MCF 10A (cell line): ENCODE measurements around the gene TXNL4A. TPM values are rescaled to one million over a fixed set of nuclear protein-coding genes. Genes with fewer than 3 reads are reported as not detected.

Experiments used
- BruUV-seq: library from RNA; stranded (reverse); fragments of 400-500 nt; replicated peaks from 2 replicates; lab custom pipeline; 2021; lab: Mats Ljungman, UMichigan
- CTCF ChIA-PET: fragments of 300-600 bp; sonication (Branson Sonifier 250); formaldehyde crosslinking; extraction: SDS; loops from one replicate; lab custom pipeline; 2021; ENCODE audit warnings: antibody characterized with exemption, inconsistent platforms; lab: Yijun Ruan, JAX
- POLR2A ChIA-PET: fragments of 300-600, 350-650 bp; sonication (Branson Sonifier 250); formaldehyde crosslinking; extraction: SDS; loops from one replicate; lab custom pipeline; 2020; ENCODE audit warnings: antibody characterized with exemption, inconsistent platforms; lab: Yijun Ruan, JAX
- DNase-seq: peaks from one replicate; pipeline ENCODE4 v3.0.0-alpha.2; 2018; ENCODE audit not compliant: unreplicated experiment
- H3K27ac Mint-ChIP-seq: one replicate; pipeline ENCODE4 v1.8.0; 2022; ENCODE audit warnings: mild to moderate bottlenecking, low read depth, mixed read lengths; ENCODE audit not compliant: unreplicated experiment
- H3K27me3 Mint-ChIP-seq: one replicate; pipeline ENCODE4 v1.8.0; 2022; ENCODE audit warnings: mixed read lengths; ENCODE audit not compliant: insufficient read depth, unreplicated experiment
- H3K36me3 Mint-ChIP-seq: one replicate; pipeline ENCODE4 v1.8.0; 2022; ENCODE audit warnings: mild to moderate bottlenecking, moderate library complexity, mixed read lengths; ENCODE audit not compliant: insufficient read depth, unreplicated experiment
- H3K4me1 Mint-ChIP-seq: one replicate; pipeline ENCODE4 v1.8.0; 2022; ENCODE audit warnings: mixed read lengths; ENCODE audit not compliant: insufficient read depth, unreplicated experiment
- H3K4me3 Mint-ChIP-seq: one replicate; pipeline ENCODE4 v1.8.0; 2022; ENCODE audit warnings: mild to moderate bottlenecking, moderate library complexity, mixed read lengths; ENCODE audit not compliant: unreplicated experiment
- H3K9me3 Mint-ChIP-seq: one replicate; pipeline ENCODE4 v1.8.0; 2022; ENCODE audit warnings: mixed read lengths; ENCODE audit not compliant: unreplicated experiment
- intact Hi-C: fragments of 100-400 bp; cut with micrococcal nuclease; formaldehyde crosslinking; loops from 2 replicates; pipeline ENCODE4 v1.14.1; 2022
- total RNA-seq: library from RNA; stranded (reverse); gene quantifications from 2 replicates; pipeline ENCODE4 v1.2.3, GENCODE V29; 2022
- TF ChIP-seq, protein P1 (sequence below): fragments of 200-600 bp; IDR thresholded peaks from one replicate; pipeline ENCODE4 v1.8.0; 2022; ENCODE audit warnings: antibody characterized with exemption, mild to moderate bottlenecking; ENCODE audit not compliant: unreplicated experiment

The TXNL4A gene
- total RNA-seq, 1 experiment from 2014 or later, result 207 TPM

DNA sequence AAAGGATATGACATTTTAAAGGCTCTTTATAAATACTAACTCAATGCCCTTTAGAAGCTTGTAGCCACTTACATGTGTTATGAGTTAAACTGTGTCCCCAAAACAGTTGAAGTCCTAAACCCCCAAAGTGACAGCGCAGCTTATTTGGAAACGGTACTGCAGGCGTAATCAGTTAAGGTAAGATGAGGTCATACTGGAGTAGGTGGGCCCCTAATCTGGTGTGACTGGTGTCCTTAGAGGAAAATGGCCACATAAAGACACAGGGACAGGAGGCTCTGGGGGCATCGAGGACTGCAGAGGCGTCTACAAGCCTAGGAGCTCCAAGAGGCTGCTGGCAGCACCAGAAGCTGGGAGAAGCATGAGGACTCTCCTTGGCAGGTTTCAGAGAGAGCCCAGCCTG, 8.5 kb downstream of the TXNL4A start:
- TF ChIP-seq, protein P1, sequence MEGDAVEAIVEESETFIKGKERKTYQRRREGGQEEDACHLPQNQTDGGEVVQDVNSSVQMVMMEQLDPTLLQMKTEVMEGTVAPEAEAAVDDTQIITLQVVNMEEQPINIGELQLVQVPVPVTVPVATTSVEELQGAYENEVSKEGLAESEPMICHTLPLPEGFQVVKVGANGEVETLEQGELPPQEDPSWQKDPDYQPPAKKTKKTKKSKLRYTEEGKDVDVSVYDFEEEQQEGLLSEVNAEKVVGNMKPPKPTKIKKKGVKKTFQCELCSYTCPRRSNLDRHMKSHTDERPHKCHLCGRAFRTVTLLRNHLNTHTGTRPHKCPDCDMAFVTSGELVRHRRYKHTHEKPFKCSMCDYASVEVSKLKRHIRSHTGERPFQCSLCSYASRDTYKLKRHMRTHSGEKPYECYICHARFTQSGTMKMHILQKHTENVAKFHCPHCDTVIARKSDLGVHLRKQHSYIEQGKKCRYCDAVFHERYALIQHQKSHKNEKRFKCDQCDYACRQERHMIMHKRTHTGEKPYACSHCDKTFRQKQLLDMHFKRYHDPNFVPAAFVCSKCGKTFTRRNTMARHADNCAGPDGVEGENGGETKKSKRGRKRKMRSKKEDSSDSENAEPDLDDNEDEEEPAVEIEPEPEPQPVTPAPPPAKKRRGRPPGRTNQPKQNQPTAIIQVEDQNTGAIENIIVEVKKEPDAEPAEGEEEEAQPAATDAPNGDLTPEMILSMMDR, result no peak
- Mint-ChIP-seq H3K36me3 (peaks cover 31% of the 10 kb centered on the region), H3K4me3 (no peak overlapping the region), H3K27ac (no peak overlapping the region), H3K27me3 (no peaks in the 10 kb centered on the region), H3K4me1 (peaks cover 21% of the 10 kb centered on the region), H3K9me3 (no peaks in the 10 kb centered on the region)
- intact Hi-C loops, result no loop called here
- no peak for DNase-seq
- CTCF ChIA-PET, result no interaction called here
- POLR2A ChIA-PET, result interaction anchor here (0.6 kb wide), 2 partner anchors 152 to 181 kb away, joined by 3 to 4 read pairs; no protein-coding TSS in a partner anchor
- BruUV-seq, result no TSS peak

DNA sequence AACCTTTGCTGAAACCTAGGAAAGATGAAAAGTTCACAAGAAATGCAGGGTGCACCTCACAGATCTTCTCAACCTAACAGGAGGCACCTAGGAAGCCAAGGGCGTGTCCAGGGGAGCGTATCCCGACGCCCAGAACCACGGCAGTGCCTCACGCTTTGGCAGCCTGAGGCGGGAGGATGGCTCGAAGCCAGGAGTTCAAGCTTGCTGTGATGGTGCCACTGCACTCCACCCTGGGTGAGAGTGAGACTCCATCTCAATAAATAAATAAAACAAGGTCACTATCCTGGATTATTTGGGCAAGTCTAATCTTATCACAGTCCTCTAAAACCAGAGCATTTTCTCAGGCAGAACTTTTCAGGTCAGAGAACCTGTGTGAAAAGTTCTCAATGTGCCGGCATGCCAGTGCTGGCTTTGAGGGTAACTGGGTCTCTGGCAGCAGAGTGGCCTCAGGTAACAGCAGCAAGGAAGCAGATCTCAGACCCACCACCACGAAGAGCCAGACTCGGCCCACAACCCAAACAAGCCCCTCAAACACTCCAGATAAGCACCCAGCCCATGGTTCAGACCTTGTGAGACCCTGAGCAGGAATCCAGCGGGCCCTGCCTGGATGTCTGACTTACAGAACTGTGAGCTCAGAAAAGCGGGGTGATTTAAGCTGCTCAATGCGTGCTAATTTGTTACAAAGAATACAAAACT, 12.2 kb downstream of the TXNL4A start:
- intact Hi-C loops, result no loop called here
- Mint-ChIP-seq H3K4me1 (peaks cover 17% of the 10 kb centered on the region), H3K27ac (no peak overlapping the region), H3K4me3 (no peak overlapping the region), H3K27me3 (no peaks in the 10 kb centered on the region), H3K9me3 (no peaks in the 10 kb centered on the region), H3K36me3 (peaks cover 46% of the 10 kb centered on the region)
- ChIA-PET CTCF (interaction anchor here (0.7 to 1.0 kb wide), 4 partner anchors 10 to 284 kb away, joined by 3 read pairs; no protein-coding TSS in a partner anchor), POLR2A (interaction anchor here (0.6 to 2.8 kb wide), 7 partner anchors 12 to 150 kb away, joined by 3 to 27 read pairs (median 4); partner anchors contain the start of genes SLC66A2 and TXNL4A)
- DNase-seq, result peak; percentile 65
- TF ChIP-seq, protein P1, result no peak
- BruUV-seq, result no TSS peak

DNA sequence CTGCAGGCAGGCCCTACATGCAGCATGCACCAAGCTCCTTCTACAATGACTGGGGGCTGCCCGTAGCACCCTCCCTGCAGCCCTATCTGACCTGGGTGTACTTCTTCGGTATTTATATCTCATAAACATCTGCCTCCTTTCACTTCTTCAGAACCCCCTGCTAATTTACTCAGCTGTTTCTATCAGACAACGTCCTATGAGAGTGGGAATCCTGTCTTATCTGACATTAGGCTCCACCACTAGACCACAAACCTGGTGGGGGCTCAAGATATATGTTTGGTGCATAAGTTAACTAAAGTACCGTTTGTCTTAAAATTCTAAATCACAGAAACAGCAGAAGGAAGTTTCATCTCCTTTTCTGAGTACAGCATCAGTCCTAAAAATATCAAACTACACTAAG, 13.3 kb downstream of the TXNL4A start:
- CTCF ChIA-PET, result no interaction called here
- H3K4me3 Mint-ChIP-seq, result no peak overlapping the region
- H3K27ac Mint-ChIP-seq, result no peak overlapping the region
- intact Hi-C loops, result no loop called here
- BruUV-seq, result no TSS peak
- H3K9me3 Mint-ChIP-seq, result no peaks in the 10 kb centered on the region
- peaks cover 51% of the 10 kb centered on the region for H3K36me3 Mint-ChIP-seq
- TF ChIP-seq, protein P1, result no peak
- DNase-seq, result no peak
- POLR2A ChIA-PET, result interaction anchor here (0.7 to 2.8 kb wide), 3 partner anchors 13 to 59 kb away, joined by 3 to 27 read pairs (median 3); partner anchors contain the start of gene TXNL4A
- no peaks in the 10 kb centered on the region for H3K27me3 Mint-ChIP-seq
- H3K4me1 Mint-ChIP-seq, result peaks cover 17% of the 10 kb centered on the region

DNA sequence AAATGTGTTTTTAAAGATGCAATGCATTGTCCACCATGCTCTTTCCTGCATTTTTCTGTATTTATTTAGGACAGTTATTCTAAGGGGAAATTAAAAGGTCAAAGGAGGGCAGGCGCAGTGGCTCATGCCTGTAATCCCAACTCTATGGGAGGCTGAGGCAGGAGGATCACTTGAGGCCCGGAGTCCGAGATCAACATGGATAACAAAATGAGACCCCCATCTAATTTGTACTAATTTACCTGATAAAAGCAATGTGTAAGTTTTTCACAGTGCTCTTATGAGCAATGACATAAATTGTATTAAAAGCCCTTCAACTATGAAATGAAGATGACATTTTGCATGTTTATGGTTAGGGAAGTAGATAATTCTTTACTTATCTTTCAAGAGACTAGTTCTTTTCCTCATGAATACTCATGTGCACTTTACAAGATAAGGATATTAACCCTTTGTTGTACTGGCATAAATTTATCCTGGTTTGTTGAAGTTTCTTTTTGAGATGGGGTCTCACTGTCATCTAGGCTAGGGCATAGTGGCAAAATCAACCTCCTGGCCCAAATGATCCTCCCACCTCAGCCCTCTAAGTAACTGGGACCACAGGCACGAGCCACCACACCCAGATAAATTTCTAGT, 14.2 kb downstream of the TXNL4A start:
- CTCF ChIA-PET, result interaction anchor here (0.5 to 1.2 kb wide), 2 partner anchors 14 to 58 kb away, joined by 3 read pairs; no protein-coding TSS in a partner anchor

More for the DNA sequence above, 14.2 kb downstream of the TXNL4A start:
- no TSS peak for BruUV-seq
- no peaks in the 10 kb centered on the region for H3K9me3 Mint-ChIP-seq
- H3K4me3 Mint-ChIP-seq, result no peak overlapping the region
- DNase-seq, result no peak
- TF ChIP-seq, protein P1, result no peak
- H3K27ac Mint-ChIP-seq, result no peak overlapping the region
- peaks cover 51% of the 10 kb centered on the region for H3K36me3 Mint-ChIP-seq
- H3K27me3 Mint-ChIP-seq, result no peaks in the 10 kb centered on the region
- POLR2A ChIA-PET, result interaction anchor here (0.7 kb wide), 1 partner anchor 14 kb away, joined by 3 read pairs; no protein-coding TSS in a partner anchor
- intact Hi-C loops, result no loop called here
- peaks cover 21% of the 10 kb centered on the region for H3K4me1 Mint-ChIP-seq
